Renal cortex interstitium (tissue), 15 donors: ENCODE data around the gene MND1. TPM values are rescaled to one million over a fixed set of nuclear protein-coding genes. Genes with fewer than 3 reads are reported as not detected.

Experiments used
- DNase-seq, 11 donors: peaks; one replicate each; pipeline ENCODE4 v3.0.0-alpha.2; 2013; ENCODE audit warnings: low read depth in 9 of 11, low spot score in 4 of 11; ENCODE audit errors: extremely low read depth in 1 of 11
- long read RNA-seq, 16 experiments: transcript quantifications; one replicate each; lab custom pipeline, GENCODE V29; 2026
- polyA plus RNA-seq, 3 donors: library from polyadenylated mRNA; unstranded; fragments of 120-200 nt; gene quantifications; one replicate each; pipeline ENCODE4 v1.2.1, GENCODE V29; 2013; ENCODE audit not compliant: insufficient read length in 3 of 3

MND1 gene
- 10 to 100 TPM; 13.3 to 23.2 (median 20.7) TPM for polyA plus RNA-seq
- long read RNA-seq, donor 1, partial matches to known transcripts: 0 of 4 reads
- long read RNA-seq, donor 1, other reads (novel, unspliced or antisense): 0 of 4 reads
- long read RNA-seq, donor 2, partial matches to known transcripts: 0 of 3 reads
- long read RNA-seq, donor 2, other reads (novel, unspliced or antisense): 0 of 3 reads
- long read RNA-seq, donor 3, partial matches to known transcripts: 0 of 2 reads
- long read RNA-seq, donor 3, other reads (novel, unspliced or antisense): 0 of 2 reads
- long read RNA-seq, donor 4, partial matches to known transcripts: 0 of 3 reads
- long read RNA-seq, donor 4, other reads (novel, unspliced or antisense): 0 of 3 reads
- long read RNA-seq, donor 5: 0 reads
- long read RNA-seq, donor 6, partial matches to known transcripts: 0 of 3 reads
- long read RNA-seq, donor 6, other reads (novel, unspliced or antisense): 0 of 3 reads
- long read RNA-seq, donor 7, transcript MND1-201 (8 exons, 968 nt): major isoform, 5 of 5 reads
- long read RNA-seq, donor 7, partial matches to known transcripts: 0 of 5 reads
- long read RNA-seq, donor 7, other reads (novel, unspliced or antisense): 0 of 5 reads
- long read RNA-seq, donor 8: 0 reads
- long read RNA-seq, donor 9, partial matches to known transcripts: 0 of 2 reads
- long read RNA-seq, donor 9, other reads (novel, unspliced or antisense): 0 of 2 reads
- long read RNA-seq, donor 10, transcript MND1-201 (8 exons, 968 nt): major isoform, 5 of 5 reads
- long read RNA-seq, donor 10, partial matches to known transcripts: 0 of 5 reads
- long read RNA-seq, donor 10, other reads (novel, unspliced or antisense): 0 of 5 reads
- long read RNA-seq, donor 11, partial matches to known transcripts: 0 of 3 reads
- long read RNA-seq, donor 11, other reads (novel, unspliced or antisense): 0 of 3 reads
- long read RNA-seq, donor 12, partial matches to known transcripts: 0 of 3 reads
- long read RNA-seq, donor 12, other reads (novel, unspliced or antisense): 0 of 3 reads
- long read RNA-seq, donor 13: 0 reads
- long read RNA-seq, donor 14, transcript MND1-201 (8 exons, 968 nt): major isoform, 6 of 6 reads
- long read RNA-seq, donor 14, partial matches to known transcripts: 0 of 6 reads
- long read RNA-seq, donor 14, other reads (novel, unspliced or antisense): 0 of 6 reads
- long read RNA-seq, donor 15, partial matches to known transcripts: 0 of 4 reads
- long read RNA-seq, donor 15, other reads (novel, unspliced or antisense): 0 of 4 reads
- long read RNA-seq, donor 16, transcript MND1-201 (8 exons, 968 nt): major isoform, 17 of 18 reads
- long read RNA-seq, donor 16, partial matches to known transcripts: 0 of 18 reads
- long read RNA-seq, donor 16, other reads (novel, unspliced or antisense): 0 of 18 reads

GRCh38 chr4:153344131-153345011 lies at the start of gene MND1:
MND1 (plus strand) TSS chr4:153344688; CDS start chr4:153344738, 50 bp downstream.
- DNase-seq: peak; percentile 73 to 89 (median 84)

GRCh38 chr4:153295131-153295755 lies 49.2 kb upstream of the MND1 start:
- no peak for DNase-seq

- DNase-seq: peak in 8 of 11 donors; percentile 26 to 51 (median 41)
Measured at GRCh38 chr4:153296040-153296823, 48.3 kb upstream of the MND1 start.

GRCh38 chr4:153297116-153297515 lies 47.4 kb upstream of the MND1 start:
- DNase-seq: no peak

DNA sequence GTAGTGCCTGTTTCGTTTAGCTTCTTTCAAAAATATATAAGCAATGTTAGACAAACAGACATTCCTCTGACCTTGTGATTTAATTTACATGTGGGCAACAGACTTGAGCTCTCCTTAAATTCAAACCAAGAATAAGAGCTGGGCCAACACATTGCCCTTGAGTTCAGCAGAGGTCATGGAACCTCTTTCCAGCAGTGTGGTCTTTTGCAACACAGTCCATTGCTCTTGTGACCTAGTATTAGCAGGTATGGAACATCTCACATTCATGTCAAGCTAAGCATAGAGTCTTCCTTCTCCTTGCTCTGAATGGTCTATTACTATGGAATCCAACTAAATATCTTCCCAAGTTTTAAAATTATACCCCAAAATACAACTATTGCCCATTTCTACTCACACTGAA lies 33.7 kb upstream of the MND1 start:
- no peak for DNase-seq

GRCh38 chr4:153314915-153315314 lies 29.6 kb upstream of the MND1 start:
- DNase-seq: no peak

DNA sequence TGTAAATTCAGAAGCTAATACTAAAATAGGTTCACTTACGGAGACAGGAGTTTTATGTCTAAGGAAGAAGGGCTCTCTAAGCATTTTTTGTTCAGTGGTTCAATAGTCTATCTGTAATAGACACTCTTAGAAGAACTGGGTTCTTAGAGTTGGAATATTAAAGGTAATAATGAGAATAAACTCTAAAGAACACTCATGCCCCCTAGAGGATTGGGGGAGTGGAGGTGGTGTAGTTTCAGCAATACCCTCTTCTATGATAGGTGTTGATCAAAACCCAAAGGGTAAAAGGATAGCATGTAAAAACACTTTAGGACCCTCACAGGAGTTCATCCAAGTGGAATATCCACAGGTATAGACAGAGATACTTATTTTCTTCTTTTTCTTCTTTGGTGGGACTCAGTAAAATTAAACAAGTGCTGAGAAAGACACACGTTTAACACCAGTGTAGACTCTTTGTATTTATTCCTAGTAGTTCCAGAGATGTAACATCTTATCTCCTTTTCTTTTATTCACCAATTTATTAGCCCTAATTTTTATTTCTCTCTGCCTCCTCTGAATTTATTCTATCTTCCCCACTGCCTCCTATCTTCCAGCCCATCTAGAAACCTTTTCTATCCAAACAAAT lies 25.7 kb upstream of the MND1 start:
- DNase-seq: peak in 4 of 11 donors; percentile 38 to 57 (median 43)

- DNase-seq: no peak
Measured at GRCh38 chr4:153322791-153323190, 21.7 kb upstream of the MND1 start.

GRCh38 chr4:153324046-153324445 lies 20.4 kb upstream of the MND1 start:
- DNase-seq: no peak

DNA sequence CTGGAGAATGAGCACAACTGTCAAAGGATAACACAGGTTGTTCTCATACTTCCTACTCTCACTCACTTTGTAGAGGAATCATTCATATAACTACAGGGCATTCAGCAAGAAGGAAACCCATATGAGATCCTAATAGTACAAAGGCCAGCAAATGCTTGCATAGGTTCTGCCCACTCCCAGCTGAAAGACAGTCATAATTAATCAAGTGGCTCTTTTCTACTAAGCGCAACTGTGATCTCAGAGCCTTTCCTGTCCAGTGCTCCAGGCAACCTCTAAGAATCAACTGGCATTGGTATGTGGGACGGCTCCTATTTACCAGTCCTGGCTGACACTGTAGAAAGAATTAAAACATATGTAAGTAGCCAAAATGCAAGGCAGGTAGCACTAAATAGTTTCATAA lies 18.9 kb upstream of the MND1 start:
- DNase-seq: no peak

DNA sequence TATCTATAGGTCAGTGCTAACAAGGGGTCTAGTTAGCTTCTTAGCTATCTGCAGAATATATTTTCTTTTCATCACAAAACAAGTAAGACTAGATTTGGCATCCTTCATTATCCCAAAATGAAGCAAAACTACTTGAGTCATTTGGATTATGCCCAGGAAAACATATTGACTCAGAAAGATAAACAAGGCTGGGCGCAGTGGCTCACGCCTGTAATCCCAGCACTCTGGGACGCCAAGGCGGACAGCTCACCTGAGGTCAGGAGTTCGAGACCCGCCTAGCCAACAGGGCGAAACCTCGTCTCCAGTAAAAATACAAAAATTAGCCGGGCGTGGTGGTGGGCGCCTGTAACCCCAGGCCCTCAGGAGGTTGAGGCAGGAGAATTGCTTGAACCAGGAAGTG lies 18.0 kb upstream of the MND1 start:
- DNase-seq: no peak

DNA sequence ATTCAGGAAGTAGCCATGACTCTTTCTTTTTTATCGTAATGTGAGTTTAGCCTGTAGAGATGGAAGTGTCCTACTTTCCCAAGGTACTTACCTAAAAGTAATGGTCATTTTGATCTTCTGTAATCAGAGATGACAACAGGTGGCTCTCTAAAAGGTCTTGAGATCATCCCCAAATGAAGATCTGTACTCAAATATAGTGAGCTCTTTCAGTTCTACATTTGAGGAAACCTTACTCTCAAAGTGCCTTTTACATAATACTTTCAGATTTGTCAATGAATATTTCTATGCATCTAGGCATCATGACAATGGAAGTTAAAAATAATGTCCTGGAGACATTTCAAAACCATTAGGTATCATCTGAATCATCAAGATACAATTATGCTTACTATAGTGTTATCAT lies 17.2 kb upstream of the MND1 start:
- DNase-seq: no peak

DNA sequence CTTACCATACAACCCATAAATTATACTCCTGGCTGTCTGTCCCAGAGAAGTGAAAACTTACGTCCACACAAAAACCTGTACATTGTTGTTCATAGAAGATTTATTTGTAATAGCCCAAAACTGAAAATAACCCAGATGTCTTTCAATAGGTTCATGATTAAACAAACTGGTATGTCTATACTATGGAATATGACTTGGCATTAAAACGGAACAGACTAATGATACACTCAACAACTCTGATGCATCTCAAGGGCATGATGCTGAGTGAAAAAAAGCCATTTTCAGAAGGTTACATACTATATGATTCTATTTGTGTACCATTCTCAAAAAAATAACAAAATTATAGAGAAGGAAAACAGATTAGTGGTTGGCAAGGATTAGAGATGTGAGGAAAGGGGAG lies 11.6 kb upstream of the MND1 start:
- no peak for DNase-seq

GRCh38 chr4:153333874-153334273 lies 10.6 kb upstream of the MND1 start:
- no peak for DNase-seq

DNA sequence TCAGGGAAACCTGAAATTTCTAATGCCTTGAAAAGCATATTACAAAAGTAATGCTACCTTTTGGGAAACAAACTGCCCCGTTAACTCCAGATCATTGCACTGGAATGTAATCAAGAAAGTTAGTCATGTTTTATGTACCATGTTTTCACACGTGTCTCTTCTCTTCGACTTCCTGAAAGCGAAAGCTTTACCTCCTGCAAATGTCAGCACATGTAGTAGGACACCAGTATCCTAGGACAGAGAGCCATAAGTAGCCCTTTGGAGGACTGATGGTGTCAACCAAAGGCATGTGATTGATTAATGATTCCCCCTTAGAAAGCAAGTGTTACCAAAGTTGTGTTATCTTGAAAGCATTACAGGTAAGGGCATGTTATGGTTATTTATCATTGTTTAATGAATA lies 8.8 kb upstream of the MND1 start:
- peak in 2 of 11 donors; percentile 6 to 16 for DNase-seq

GRCh38 chr4:153337686-153338085 lies 6.8 kb upstream of the MND1 start:
- DNase-seq: no peak
